HG03064 (cell line): ENCODE measurements around the gene ENOX1.

Experiments
- ATAC-seq: cut with Tn5 transposase; IDR thresholded peaks from one replicate; pipeline ENCODE4 v1.9.1; 2021; ENCODE audit warnings: low read depth; ENCODE audit not compliant: unreplicated experiment

ENOX1 gene

DNA sequence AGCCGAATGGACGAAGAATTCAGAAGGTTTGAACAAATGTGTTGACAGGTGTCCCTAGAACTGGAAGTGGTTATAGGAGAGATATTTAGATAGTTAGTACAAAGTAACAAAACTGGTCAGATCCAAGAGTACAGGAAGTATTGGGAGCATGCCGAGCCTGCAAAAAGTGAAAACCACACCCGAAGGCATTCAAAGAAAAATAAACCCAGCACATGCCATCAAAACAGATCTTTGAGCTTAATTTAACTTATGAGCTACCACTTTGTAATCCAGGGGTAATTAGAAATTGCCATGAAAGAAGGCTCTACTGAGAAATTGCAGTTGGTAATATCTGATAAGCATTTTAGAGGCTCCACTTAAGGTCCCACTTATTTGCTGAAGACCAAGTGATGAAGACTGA lies 549.2 kb downstream of the ENOX1 start:
- ATAC-seq: no peak

DNA sequence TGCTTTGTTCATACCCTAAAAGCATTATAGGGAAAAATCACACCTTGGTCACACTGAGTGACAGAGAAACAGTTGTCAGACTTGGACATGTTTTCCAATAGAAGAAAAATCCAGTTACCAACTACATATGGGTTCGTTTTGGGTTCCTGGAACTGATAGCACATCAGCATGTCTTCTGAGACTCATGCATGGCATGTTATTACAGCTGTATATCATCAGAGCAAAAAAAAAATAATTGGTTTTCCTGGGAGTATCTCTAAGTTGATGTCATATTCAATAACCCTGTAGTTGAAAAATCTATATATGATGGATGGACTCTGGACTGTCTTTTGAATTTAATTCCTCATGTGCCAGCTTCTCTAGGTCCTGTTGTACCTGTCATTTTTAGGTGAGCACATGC lies 551.7 kb downstream of the ENOX1 start:
- no peak for ATAC-seq

DNA sequence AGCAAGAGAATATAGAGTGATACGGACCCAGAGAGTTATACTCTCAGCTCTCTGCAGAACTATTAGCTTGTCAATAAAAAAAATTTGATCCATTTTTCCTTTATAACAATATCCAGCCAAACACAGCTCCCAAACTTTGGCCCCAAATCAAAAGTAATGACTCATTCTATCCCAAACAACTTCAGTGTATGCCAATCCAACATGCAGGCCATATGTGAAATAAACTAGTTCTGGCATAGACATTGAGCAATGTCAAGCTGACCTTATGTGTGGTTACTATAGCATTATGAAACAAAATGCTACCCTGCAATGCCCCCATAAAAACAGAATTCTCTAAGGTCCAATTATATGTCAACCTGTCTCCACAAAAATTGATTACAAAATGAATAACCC lies 553.9 kb downstream of the ENOX1 start:
- ATAC-seq: no peak

DNA sequence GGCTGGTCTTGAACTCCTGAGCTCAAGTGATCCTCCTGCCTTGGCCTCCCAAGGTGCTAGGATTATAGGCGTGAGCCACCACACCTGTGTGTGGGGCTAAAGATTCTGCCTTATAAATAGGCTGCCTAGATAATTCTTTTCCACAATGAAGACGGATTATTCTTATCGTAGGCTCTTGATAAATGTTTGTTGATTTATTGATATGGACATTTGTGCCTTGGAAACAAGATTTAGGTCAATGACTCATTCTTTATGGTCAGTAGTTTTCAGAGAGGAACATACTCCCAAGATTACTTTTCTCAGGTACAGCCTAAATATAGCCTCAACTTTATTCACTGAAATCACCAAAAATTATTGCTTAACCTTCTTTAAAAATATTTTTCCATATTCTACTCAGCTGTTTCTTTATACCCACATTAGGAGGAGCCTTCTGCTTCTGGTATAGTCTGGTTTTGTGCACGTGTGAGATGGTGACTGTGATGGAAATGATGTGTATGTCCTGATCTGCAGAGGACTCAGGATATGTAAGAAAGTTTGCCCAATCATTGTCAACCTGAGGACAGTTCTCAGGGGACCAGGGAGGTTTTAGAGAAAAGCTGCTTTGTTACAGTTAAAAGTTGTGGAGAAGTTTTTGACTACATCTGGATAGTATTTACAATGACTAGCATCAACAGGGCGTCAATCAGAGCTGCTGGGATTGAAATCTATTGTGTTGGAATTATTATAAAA lies 554.5 kb downstream of the ENOX1 start:
- no peak for ATAC-seq

DNA sequence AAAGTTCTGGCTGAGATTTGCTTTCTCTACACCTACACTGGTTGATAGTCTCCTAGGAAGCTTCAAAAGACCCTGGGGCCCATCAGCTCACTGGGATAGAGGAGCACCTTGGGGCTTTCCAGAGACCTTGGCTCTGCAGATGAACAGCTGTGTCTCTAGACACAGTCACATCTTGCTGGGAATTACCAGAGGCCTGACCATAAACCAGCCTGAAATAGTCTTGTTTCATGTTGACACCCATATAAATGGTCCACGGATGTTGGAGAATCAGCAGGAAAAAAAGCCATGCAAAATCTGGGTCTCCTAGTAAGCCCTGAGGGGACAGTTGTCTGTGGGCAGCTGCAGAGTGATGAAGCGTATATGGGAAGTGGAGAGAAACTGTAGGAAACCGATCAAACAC lies 555.8 kb downstream of the ENOX1 start:
- ATAC-seq: no peak

DNA sequence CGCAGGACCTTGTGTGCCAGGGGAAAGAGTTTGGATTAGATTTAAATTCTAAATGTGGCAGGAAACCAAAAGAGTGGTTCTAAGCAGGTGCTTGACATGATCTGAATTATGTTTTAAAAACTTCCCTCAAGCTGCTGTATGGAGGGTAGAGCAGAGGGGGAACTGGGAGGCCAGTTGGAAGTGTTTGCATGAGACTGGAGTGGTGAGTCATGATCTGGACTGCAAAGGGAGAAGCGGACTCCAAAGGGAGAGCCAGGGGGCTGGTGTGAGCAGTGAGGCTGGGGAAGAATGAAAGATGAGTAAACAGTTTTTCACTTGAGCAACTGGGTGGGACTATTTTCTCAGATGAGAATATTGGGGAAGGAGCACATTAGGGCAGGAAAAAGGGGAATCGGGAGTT lies 557.3 kb downstream of the ENOX1 start:
- no peak for ATAC-seq

DNA sequence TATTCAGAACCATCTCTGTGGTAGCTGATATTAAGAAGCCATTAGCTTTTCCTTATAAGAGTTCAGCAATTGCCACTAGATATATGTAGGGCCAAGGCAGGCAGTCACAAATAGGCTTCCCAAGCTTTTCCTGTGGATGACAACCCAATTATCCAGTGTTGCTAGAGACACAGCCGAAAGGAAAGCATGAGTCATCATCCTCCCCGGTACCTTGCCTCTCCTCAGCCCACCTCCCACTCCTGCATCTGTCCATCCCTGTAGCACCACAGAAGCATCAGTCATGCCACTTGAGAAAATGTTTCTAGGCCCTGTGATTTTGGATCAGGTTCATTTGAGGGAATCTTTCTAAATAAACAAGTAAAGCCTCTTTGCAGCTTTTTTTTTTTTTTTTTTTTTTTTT lies 559.1 kb downstream of the ENOX1 start:
- ATAC-seq: no peak

DNA sequence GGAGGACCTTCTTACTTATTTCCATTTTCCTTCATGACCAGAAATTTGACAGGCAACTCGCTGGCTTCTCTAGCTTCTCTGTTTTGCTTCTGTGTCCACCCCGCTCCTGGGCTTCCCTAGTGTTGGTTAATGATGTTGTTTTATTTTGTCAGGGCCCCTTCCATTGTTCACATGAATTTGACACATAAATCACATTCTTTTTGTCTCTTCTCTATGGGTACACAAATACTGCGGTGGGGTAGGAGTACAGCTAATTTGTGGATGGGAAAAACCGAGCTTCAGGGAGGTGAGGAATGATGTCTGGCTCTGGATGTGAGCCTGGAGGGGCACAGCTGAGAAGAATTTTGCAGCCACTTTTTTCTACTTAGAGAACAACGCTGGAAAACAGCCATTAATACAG lies 563.6 kb downstream of the ENOX1 start:
- ATAC-seq: no peak

DNA sequence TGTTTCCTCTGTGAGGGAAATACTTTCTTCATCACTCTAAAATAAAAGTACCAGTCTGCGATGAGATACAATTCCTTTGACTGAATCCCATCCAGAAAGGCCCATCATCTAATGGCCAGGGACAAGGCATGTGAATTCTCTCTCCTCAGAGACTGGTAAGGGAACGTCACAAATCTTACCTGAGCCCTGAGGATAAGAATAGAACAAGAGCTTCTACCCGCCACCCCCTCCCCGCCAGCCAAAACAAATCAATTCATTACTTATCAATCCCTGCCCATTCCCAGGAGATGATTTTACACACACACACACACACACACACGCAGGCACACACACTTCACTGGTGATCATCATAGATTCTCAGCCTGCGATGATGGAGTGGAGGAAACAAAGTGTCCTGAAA lies 564.7 kb downstream of the ENOX1 start:
- no peak for ATAC-seq

DNA sequence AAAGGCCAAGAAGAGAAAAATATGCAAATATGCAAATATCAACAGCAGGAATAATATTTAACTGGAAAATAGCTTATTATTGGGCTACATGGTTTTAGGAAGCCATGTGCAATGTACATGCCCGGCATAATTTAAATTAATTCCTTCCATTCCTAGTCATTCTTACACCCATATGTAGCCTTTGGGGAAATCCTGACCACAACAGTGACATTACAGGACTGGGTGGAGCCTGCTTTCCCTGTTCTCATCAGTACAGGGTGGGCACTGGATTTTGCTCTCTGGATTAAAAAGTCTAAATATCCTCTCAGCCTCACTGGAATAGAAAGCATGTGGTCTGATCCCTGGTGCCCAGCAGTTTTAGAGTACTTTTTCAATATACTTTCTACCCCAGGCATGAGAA lies 565.2 kb downstream of the ENOX1 start:
- ATAC-seq: no peak

DNA sequence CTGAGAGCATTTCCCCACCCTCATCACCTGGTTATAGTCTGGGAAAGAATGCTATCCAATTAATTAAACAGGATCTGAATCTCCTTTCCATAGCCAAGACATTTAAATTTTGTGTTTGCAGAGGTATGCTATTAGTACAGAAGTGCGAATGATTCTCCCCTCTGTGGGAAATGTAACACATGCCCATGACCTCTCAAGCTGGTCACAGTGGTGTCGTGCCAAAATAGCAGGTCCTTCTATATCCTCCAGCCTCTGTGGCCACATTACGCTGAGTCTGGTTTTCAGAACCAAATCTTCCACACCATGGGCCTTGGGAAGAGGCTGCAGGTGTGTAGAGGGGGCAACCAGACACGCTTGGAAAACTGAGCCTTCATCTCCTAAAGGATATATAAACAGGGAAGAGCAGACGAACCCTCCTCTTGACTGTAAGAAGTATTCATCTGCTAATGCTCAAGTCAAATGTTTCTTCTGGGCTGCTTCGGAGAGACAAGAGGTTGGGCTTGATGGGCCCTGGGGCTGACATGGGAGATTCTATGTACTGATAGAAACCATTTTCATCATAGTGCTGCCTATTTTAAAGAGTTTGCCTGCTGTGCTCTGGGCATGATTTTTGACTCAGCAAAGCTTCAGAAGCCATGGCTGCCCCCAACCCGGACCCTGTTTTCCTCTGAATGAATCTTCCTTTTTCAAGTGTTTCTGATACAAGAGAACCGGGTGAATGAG lies 565.7 kb downstream of the ENOX1 start:
- no peak for ATAC-seq

DNA sequence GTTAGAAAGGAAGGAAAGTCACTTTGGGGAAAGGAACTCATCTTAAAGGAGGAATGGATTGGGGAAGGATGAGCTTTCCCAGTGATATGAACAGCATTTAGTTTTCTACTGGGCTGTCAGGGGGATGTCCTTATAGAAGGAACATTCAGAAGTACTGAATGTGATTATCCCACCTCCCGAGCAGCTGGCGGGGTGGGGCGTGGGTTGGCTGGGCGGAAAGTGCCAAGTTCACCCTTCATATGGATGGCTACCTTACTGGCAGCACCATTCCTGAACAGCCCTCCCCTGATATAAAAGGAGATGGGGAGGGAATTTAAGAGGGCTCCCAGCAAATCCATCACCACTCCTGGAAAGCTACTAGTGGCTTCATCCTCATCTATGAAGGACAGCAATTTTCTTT lies 572.6 kb downstream of the ENOX1 start:
- ATAC-seq: no peak

DNA sequence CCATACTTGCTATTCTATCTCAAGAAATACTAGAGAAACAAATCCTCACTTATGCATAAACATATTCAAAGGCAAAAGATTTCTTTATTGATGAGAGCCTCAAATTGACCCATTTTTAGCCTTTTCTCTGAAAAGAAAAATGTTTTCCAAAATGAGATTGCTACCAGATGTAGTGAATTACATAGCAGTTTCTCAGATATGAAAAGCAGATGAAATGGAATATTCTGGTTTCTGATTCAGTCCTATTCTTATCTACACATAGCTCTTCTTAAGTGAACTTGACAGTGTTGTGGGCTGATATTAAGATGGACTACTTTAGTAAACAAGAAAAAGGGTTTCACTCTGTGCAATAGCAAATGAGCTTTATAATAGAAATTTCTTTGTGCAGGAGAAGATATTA lies 579.9 kb downstream of the ENOX1 start:
- ATAC-seq: no peak

DNA sequence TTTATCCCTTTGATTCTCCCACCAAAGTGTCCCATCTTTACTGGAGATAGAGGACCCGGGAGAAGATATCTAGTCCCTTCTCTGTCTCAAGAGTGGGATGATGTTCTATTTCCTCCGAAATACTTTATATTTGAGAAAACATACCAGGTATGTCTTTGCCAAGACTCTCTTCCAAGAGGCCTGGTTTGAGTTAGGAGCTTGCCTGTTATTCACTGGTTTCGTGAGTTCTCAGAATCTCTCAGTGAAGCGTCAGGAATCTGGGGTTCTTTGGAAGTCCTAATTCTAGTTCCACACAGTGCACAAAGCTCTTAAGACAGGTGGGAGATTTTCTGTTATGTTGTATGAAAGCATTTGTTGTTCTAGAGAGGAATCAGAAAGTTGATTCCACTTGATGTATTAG lies 581.4 kb downstream of the ENOX1 start:
- ATAC-seq: no peak

DNA sequence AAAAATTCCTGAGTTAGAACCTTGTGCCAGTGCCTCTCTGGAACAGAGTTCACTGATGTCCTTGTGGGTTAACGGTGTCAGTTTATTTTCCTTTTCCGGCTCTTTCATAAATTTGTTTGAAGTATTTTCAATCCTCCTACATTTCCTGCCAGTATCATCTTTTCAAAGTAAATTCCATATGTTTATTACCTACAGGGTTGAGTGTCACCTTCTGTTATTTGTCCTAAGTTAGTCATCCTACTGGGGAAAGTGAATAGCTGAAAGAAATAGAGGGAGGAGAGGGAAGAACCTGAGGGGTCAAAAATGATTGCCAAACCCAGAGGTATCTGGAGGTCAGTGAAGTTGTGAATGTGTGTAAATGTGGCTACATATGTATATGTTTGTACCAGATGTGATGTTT lies 582.2 kb downstream of the ENOX1 start:
- ATAC-seq: no peak

DNA sequence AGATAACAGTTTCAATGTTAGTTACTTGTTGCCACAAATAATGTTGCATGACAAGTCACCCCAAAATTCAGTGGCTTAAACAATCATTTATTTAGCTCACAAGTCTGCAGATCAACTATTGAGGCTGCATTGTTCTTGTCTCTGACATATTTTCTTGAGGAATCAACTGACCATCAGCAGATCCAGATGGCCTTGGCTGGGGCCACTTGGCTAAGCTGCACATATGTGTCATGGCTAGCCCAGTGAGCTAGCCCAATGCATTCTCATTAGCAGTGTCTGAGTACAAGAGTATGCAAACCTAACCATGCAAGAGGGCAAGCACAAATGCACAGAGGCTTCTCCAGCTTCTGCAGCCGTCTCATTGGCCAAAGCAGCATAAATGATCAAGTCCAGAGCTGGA lies 583.0 kb downstream of the ENOX1 start:
- no peak for ATAC-seq

DNA sequence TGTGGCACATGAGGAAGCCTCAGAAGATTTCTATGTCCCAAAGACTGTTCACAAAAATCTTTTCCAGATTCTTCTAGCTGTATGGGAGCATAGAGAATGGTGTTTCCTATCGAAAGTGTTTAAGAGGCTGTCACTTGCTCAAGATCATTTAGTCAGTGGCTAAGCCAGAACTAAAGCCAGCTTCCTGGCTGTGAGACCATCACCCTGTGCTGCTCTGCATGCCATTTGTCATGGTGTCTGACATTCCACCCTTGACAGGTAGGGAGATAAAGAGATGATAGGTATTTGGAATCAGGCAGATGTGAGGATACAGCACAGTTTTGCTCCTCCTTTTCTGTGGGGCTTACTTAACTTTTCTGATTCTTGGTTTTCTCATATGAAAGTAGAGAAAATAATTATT lies 586.0 kb downstream of the ENOX1 start:
- no peak for ATAC-seq

DNA sequence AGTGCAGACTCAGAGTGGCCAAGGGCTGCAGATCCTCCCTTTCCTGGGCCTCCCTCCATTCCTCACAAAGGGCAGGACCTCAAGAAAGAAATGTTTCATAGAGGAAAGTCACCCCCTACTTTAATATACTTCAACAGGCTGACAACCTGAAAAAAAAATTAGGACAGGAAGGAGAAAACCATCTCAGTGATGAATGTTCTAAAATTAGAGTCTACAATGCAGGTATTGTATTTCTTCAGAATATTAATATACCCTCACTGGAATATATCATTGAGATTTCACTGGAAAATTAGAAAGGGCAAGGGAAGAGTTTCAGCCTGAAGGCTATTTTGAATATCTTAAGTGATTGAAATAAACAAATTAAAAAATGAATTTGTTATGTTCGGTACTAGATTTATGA lies 586.5 kb downstream of the ENOX1 start:
- ATAC-seq: no peak

DNA sequence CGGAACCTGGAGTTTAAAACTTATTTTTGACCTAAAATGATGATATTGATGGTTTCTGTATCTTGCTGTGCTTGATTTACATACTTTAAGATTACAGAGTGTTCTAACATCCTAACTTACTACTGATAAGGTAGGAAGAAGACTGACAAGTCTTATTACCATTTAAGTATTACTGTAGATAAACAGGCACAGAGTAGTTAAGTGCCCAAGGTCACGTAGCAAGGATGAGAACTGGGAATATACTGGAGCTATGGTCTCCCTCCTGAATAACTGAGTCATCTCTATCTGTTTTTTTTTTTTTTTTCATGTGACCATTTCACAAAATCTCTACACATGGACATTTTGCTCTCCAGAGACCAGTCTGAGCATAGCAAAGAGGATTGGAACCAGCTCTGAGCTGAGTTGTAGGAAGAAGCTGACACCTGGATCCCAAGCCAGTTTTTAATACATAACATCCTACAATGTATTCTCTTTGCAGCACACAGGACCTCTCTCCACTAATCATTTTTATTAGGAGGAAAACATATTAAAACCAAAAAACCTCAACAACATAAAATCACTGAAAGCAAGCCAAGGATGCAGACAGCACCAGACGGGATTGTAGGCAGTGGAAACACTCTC lies 589.9 kb downstream of the ENOX1 start:
- no peak for ATAC-seq

DNA sequence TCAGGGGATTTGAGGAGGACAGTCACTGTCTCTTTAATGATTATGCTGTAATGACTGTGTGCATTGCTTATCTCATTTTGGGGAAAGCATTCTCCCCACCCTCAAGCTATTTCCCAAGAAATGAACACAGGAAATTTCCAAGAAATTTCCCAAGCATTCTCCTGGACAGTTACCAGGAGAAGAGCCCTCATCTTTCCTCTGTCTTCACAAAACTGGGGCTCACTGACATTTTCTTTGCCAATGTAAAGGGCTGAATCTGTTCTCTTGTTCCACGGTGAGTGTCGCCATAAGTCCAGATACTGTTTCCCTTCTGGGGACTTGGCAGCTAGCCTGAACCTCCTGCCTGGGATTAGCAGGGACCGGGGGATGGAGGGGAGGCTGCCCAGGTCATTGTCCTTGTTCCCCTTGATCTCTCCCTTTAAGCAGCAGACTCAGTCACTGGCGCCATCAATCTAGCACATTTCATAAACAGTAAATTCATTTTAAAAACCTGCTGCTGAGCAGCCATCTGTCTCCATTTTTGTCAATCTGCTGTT lies 590.6 kb downstream of the ENOX1 start:
- no peak for ATAC-seq

DNA sequence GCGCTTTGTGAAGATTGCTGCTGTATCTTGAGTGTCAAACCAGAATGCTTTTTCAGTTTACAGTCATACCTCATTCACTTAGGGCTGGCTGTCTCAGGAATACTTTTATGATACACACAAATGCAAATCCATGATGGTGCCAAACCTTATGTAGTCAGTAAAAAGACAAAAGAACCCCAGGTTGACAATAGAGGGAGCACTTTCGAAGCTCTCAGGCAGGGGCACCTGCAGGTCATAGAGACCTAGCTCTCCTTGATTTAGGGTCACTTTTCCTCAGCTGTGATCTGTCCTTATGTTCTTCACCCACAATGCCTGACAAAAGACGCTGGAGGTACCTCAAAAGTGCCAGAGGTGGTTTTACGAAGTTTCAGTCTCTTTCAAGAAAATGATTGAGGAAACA lies 591.2 kb downstream of the ENOX1 start:
- ATAC-seq: no peak

DNA sequence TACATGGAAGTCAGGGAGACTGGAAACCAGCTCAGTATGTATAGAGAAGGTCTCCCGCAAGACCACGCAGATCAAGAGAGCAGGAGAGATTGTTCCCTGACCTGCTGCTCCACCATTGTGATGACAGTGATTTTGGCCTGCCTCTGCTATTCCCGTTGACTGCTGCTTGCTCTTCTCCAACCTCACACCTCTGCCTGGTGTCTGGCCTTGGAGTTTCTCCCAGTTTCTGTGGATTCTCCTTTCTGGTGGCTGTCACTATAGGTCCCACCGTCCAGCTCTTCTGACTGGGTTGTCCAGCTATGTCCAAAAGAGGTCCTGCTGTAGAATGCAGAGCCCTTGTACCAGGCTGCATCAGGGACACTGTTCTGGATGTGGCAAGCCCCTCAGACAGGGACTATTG lies 591.7 kb downstream of the ENOX1 start:
- ATAC-seq: no peak
